ENCODE measurements around the gene LANCL2.

LANCL2 gene

GRCh38 chr7:55363386-55364170 is 1.6 kb upstream of the LANCL2 start:
- no peaks in the 10 kb centered on the region for H3K9me3 ChIP-seq
- H3K27ac ChIP-seq: no peak overlapping the region
- H3K27me3 ChIP-seq: peaks cover 9% of the 10 kb centered on the region
- H3K36me3 ChIP-seq: no peaks in the 10 kb centered on the region
- H3K4me1 ChIP-seq (ENCODE audit: control insufficient read depth in 1 of 2, insufficient read depth in 1 of 2, low read depth in 1 of 2, low read length in 1 of 2): peaks cover 14 to 19% of the 10 kb centered on the region in 2 experiments
- no peak for TF ChIP-seq CTCF (IDR thresholded peaks at IDR 0.05)
- H3K4me3 ChIP-seq (ENCODE audit: low read depth in 1 of 2, low read length in 1 of 2): no peak overlapping the region

- Histone ChIP-seq H3K36me3 (no peaks in the 10 kb centered on the region), H3K27me3 (peaks cover 9% of the 10 kb centered on the region), H3K27ac (peak overlapping the region; percentile 92), H3K9me3 (no peaks in the 10 kb centered on the region), H3K4me3 (ENCODE audit: low read depth in 1 of 2, low read length in 1 of 2) (peak overlapping the region; percentile 88 to 95), H3K4me1 (ENCODE audit: control insufficient read depth in 1 of 2, insufficient read depth in 1 of 2, low read depth in 1 of 2, low read length in 1 of 2) (peaks cover 14 to 19% of the 10 kb centered on the region in 2 experiments)
- peak; percentile 71 for TF ChIP-seq CTCF (IDR thresholded peaks at IDR 0.05)
Measured at GRCh38 chr7:55365675-55366460, 731 bp downstream of the LANCL2 start.

GRCh38 chr7:55366461-55367070 is 1.4 kb downstream of the LANCL2 start:
- no peaks in the 10 kb centered on the region for H3K9me3 ChIP-seq
- H3K4me3 ChIP-seq (ENCODE audit: low read depth in 1 of 2, low read length in 1 of 2): peak overlapping the region; percentile 88 to 95

GRCh38 chr7:55367283-55367840 is 2.2 kb downstream of the LANCL2 start:
- Histone ChIP-seq H3K4me3 (ENCODE audit: low read depth in 1 of 2, low read length in 1 of 2) (no peak overlapping the region), H3K9me3 (no peaks in the 10 kb centered on the region), H3K27ac (no peak overlapping the region), H3K27me3 (peaks cover 9% of the 10 kb centered on the region), H3K36me3 (no peaks in the 10 kb centered on the region), H3K4me1 (ENCODE audit: control insufficient read depth in 1 of 2, insufficient read depth in 1 of 2, low read depth in 1 of 2, low read length in 1 of 2) (peaks cover 14 to 19% of the 10 kb centered on the region in 2 experiments)
- no peak for TF ChIP-seq CTCF (IDR thresholded peaks at IDR 0.05)

More at GRCh38 chr7:55366461-55367070, 1.4 kb downstream of the LANCL2 start:
- no peak for TF ChIP-seq CTCF (IDR thresholded peaks at IDR 0.05)
- Histone ChIP-seq H3K27me3 (peaks cover 9% of the 10 kb centered on the region), H3K4me1 (ENCODE audit: control insufficient read depth in 1 of 2, insufficient read depth in 1 of 2, low read depth in 1 of 2, low read length in 1 of 2) (peaks cover 14 to 19% of the 10 kb centered on the region in 2 experiments), H3K36me3 (no peaks in the 10 kb centered on the region), H3K27ac (peak overlapping the region; percentile 92)
